SK-N-SH (cell line): Measurements from ENCODE around the gene BLOC1S6. TPM values are rescaled to one million over a fixed set of nuclear protein-coding genes. Genes with fewer than 3 reads are reported as not detected.

Experiments used
- CTCF ChIA-PET: fragments of 300-600, 350-600 bp; formaldehyde crosslinking; extraction: SDS; loops from one replicate; lab custom pipeline; 2021; lab: Yijun Ruan, JAX
- POLR2A ChIA-PET: fragments of 350-600 bp; sonication (Branson Sonifier 250); formaldehyde crosslinking; extraction: SDS; loops from one replicate; lab custom pipeline; 2020; ENCODE audit warnings: antibody characterized with exemption, inconsistent platforms; lab: Yijun Ruan, JAX
- DNase-seq: peaks from one replicate; pipeline ENCODE4 v3.0.0; 2012
- H2AFZ ChIP-seq: fragments of 200-600 bp; sonication (generic); 2 replicates; pipeline ENCODE4 v1.8.1; 2016; ENCODE audit warnings: antibody characterized with exemption, mild to moderate bottlenecking, low read depth
- H3F3A ChIP-seq: fragments of 200-600 bp; sonication (generic); replicated peaks from 2 replicates; pipeline ENCODE3; 2016; ENCODE audit warnings: antibody characterized with exemption, mild to moderate bottlenecking; ENCODE audit not compliant: insufficient read depth
- H3K27ac ChIP-seq, 2 experiments: fragments of 200-500 bp in 1 of 2; fragments of 200-600 bp in 1 of 2; sonication (Bioruptor generic) in 1 of 2; sonication (generic), shearing (Covaris generic) in 1 of 2; 2 replicates each; pipeline versions ENCODE4 v1.5.1 to v1.6.1; 2014 to 2016; ENCODE audit warnings: low read depth in 2 of 2, inconsistent platforms in 1 of 2, low read length in 1 of 2, mild to moderate bottlenecking in 1 of 2, mixed read lengths in 1 of 2
- H3K27me3 ChIP-seq: fragments of 200-600 bp; sonication (generic), shearing (Covaris generic); 2 replicates; pipeline ENCODE4 v1.6.1; 2016; ENCODE audit warnings: mixed run types; ENCODE audit not compliant: insufficient read depth
- H3K36me3 ChIP-seq, 2 experiments: fragments of 200-500 bp in 1 of 2; fragments of 200-600 bp in 1 of 2; sonication (Bioruptor generic) in 1 of 2; sonication (generic) in 1 of 2; replicated peaks in 1 of 2; 2 replicates each; pipeline versions ENCODE3 to v1.5.1; 2014 to 2016; ENCODE audit warnings: low read length in 1 of 2, mild to moderate bottlenecking in 1 of 2; ENCODE audit not compliant: insufficient read depth in 2 of 2, control insufficient read depth in 1 of 2
- H3K4me1 ChIP-seq, 2 experiments: fragments of 200-500 bp in 1 of 2; fragments of 200-600 bp in 1 of 2; sonication (Bioruptor generic) in 1 of 2; sonication (generic), shearing (Covaris generic) in 1 of 2; 2 replicates each; pipeline versions ENCODE4 v1.5.1 to v1.6.1; 2014 to 2016; ENCODE audit warnings: low read depth in 1 of 2, low read length in 1 of 2, mixed run types in 1 of 2; ENCODE audit not compliant: insufficient read depth in 2 of 2, control insufficient read depth in 1 of 2
- H3K4me2 ChIP-seq: fragments of 200-600 bp; sonication (generic), shearing (Covaris generic); 2 replicates; pipeline ENCODE4 v1.6.1; 2017; ENCODE audit warnings: mixed run types
- H3K4me3 ChIP-seq, 2 experiments: fragments of 200-500 bp in 1 of 2; fragments of 200-600 bp in 1 of 2; sonication (Bioruptor generic) in 1 of 2; sonication (generic), shearing (Covaris generic) in 1 of 2; 2 replicates each; pipeline versions ENCODE4 v1.5.1 to v1.8.1; 2014 to 2016; ENCODE audit warnings: low read depth in 2 of 2, inconsistent platforms in 1 of 2, low read length in 1 of 2, mild to moderate bottlenecking in 1 of 2, mixed read lengths in 1 of 2, moderate library complexity in 1 of 2
- H3K79me2 ChIP-seq: fragments of 200-600 bp; sonication (generic); 2 replicates; pipeline ENCODE4 v1.8.1; 2017; ENCODE audit warnings: mild to moderate bottlenecking; ENCODE audit not compliant: insufficient read depth
- H3K9ac ChIP-seq: fragments of 200-600 bp; sonication (generic); 2 replicates; pipeline ENCODE4 v1.6.1; 2017; ENCODE audit warnings: mixed run types
- H3K9me2 ChIP-seq: fragments of 200-600 bp; sonication (generic); 2 replicates; pipeline ENCODE4 v1.6.1; 2017; ENCODE audit warnings: mixed run types
- H3K9me3 ChIP-seq: fragments of 200-600 bp; sonication (generic); 2 replicates; pipeline ENCODE4 v1.6.1; 2017; ENCODE audit warnings: mixed run types, mild to moderate bottlenecking, moderate library complexity
- H4K20me1 ChIP-seq: fragments of 200-600 bp; sonication (generic); 2 replicates; pipeline ENCODE4 v1.6.1; 2017; ENCODE audit warnings: mild to moderate bottlenecking, mixed run types; ENCODE audit not compliant: insufficient read depth
- CHD2 ChIP-seq: fragments of 150-350 bp; IDR thresholded peaks from 2 replicates; pipeline ENCODE4 v1.6.1; 2018; ENCODE audit warnings: low read length; ENCODE audit not compliant: partially characterized antibody
- ELF1 ChIP-seq: IDR thresholded peaks from 2 replicates; pipeline ENCODE4 v1.4.0; 2012
- FOSL2 ChIP-seq: IDR thresholded peaks from 2 replicates; pipeline ENCODE4 v1.4.0; 2012; ENCODE audit warnings: low read depth, mild to moderate bottlenecking, moderate library complexity, borderline replicate concordance
- GABPA ChIP-seq: IDR thresholded peaks from 2 replicates; pipeline ENCODE4 v1.4.0; 2012; ENCODE audit warnings: low read depth, mild to moderate bottlenecking
- IRF3 ChIP-seq: fragments of 150-350 bp; IDR thresholded peaks from 2 replicates; pipeline ENCODE4 v1.6.1; 2016; ENCODE audit warnings: mild to moderate bottlenecking, low read depth, low read length
- MAX ChIP-seq: IDR thresholded peaks from 2 replicates; pipeline ENCODE4 v1.4.0; 2012; ENCODE audit warnings: low read depth
- MXI1 ChIP-seq: IDR thresholded peaks from 2 replicates; pipeline ENCODE4 v1.6.1; 2012; ENCODE audit warnings: mild to moderate bottlenecking, low read depth, low read length, improper control_type of control experiment
- RAD21 ChIP-seq: IDR thresholded peaks from 2 replicates; pipeline ENCODE4 v1.6.1; 2012; ENCODE audit warnings: mild to moderate bottlenecking, low read length
- RCOR1 ChIP-seq: fragments of 150-350 bp; IDR thresholded peaks from 2 replicates; pipeline ENCODE4 v1.6.1; 2017; ENCODE audit warnings: antibody characterized with exemption, low read length
- RFX5 ChIP-seq: IDR thresholded peaks from 2 replicates; pipeline ENCODE4 v1.6.1; 2012; ENCODE audit warnings: mild to moderate bottlenecking, improper control_type of control experiment, low read length
- USF1 ChIP-seq: IDR thresholded peaks from 2 replicates; pipeline ENCODE4 v1.4.0; 2012; ENCODE audit warnings: low read depth, borderline replicate concordance
- ZBTB33 ChIP-seq: IDR thresholded peaks from 2 replicates; pipeline ENCODE4 v1.4.0; 2012; ENCODE audit warnings: low read depth, borderline replicate concordance
- WGBS: methylation state at CpG from one replicate; pipeline ENCODE4 v1.1.6; 2017; ENCODE audit warnings: low lambda C conversion rate; 5-methylcytosine and 5-hydroxymethylcytosine counted together
- polyA plus RNA-seq, 3 experiments: library from polyadenylated mRNA; depleted of rRNA; stranded (reverse); fragments of >200 nt; gene quantifications; 2 replicates each; pipeline ENCODE4 v1.2.3, GENCODE V29; 2012

The BLOC1S6 gene
- polyA plus RNA-seq, 1 of the 3 experiments (the other 2 are of a cell fraction), result 11.3 TPM

- Histone ChIP-seq H3K27me3 (no peaks in the 10 kb centered on the region), H3K4me3 (peak overlapping the region in 1 of 2 experiments; percentile 14; a peak in 1 of 4 replicates), H3F3A (peaks cover 3% of the 10 kb centered on the region), H3K27ac (peak overlapping the region in 1 of 2 experiments; percentile 65; a peak in 2 of 4 replicates), H3K4me2 (peak overlapping the region; percentile 67), H3K9ac (no peak overlapping the region), H2AFZ (peak overlapping the region; percentile 86), H3K79me2 (no peaks in the 10 kb centered on the region), H3K9me3 (peaks cover 3% of the 10 kb centered on the region; the same call in 1 of the 2 replicates)
- CTCF ChIA-PET, result interaction anchor here (0.6 kb wide), 1 partner anchor 13 kb away, joined by 3 read pairs; no protein-coding TSS in a partner anchor
- DNase-seq, result no peak
- TF ChIP-seq CHD2 (no peak), ZBTB33 (no peak), RFX5 (no peak), RAD21 (no peak), MAX (0 out of 2 replicates have a peak, but pooled peaks have one; percentile 22), IRF3 (no peak), ELF1 (peak; percentile 41; the same call in 1 of the 2 replicates), MXI1 (no peak), FOSL2 (peak; percentile 26; the same call in 1 of the 2 replicates), RCOR1 (no peak), GABPA (0 out of 2 replicates have a peak, but pooled peaks have one; percentile 20), USF1 (peak; percentile 39; the same call in 1 of the 2 replicates)
- TF ChIP-seq, all 33 proteins: peak for 5
- POLR2A ChIA-PET, result no interaction called here
- peaks cover 3 to 8% of the 10 kb centered on the region in 2 experiments; a peak in 2 of 4 replicates for H3K4me1 ChIP-seq
- no peaks in the 10 kb centered on the region for H3K36me3 ChIP-seq
- H4K20me1 ChIP-seq, result no peaks in the 10 kb centered on the region
- 73% methylated on average over 7 of the region's 7 CpGs for WGBS
- no peaks in the 10 kb centered on the region for H3K9me2 ChIP-seq
These were observed 43.9 kb downstream of the BLOC1S6 start for GRCh38 chr15:45630917-45631691.
